Mesenchymal stem cell (in vitro differentiated cells and primary cell): Measurements from ENCODE around the gene LRRC14B.
A peak's percentile ranks its signal among the peaks of the same experiment; 100 is the strongest.

ENCODE experiments used
- DNase-seq: peaks from one replicate; pipeline ENCODE4 v3.0.0-alpha.2; 2013
- H2AFZ ChIP-seq: one replicate; pipeline ENCODE4 v1.6.1; 2013; ENCODE audit warnings: low read depth, mild to moderate bottlenecking, control low read depth, inconsistent platforms, low read length, moderate library complexity
- H2AK5ac ChIP-seq: 2 replicates; pipeline ENCODE4 v1.6.1; 2013; ENCODE audit warnings: low read length, moderate library complexity, mild to moderate bottlenecking, inconsistent platforms; ENCODE audit not compliant: severe bottlenecking
- H2BK120ac ChIP-seq: one replicate; pipeline ENCODE4 v1.6.1; 2013; ENCODE audit warnings: low read depth, mild to moderate bottlenecking, inconsistent platforms, low read length, moderate library complexity
- H2BK12ac ChIP-seq, 2 experiments: one replicate each; pipeline ENCODE4 v1.6.1; 2013; ENCODE audit warnings: inconsistent platforms in 2 of 2, low read length in 2 of 2, mild to moderate bottlenecking in 2 of 2, moderate library complexity in 2 of 2, control low read depth in 1 of 2
- H2BK15ac ChIP-seq: one replicate; pipeline ENCODE4 v1.6.1; 2013; ENCODE audit warnings: mild to moderate bottlenecking, low read depth, inconsistent platforms; ENCODE audit not compliant: poor library complexity, severe bottlenecking
- H2BK5ac ChIP-seq: 2 replicates; pipeline ENCODE4 v1.6.1; 2013; ENCODE audit warnings: low read depth, mild to moderate bottlenecking, low read length, control low read depth, inconsistent platforms; ENCODE audit not compliant: poor library complexity, severe bottlenecking
- H3K14ac ChIP-seq, 2 experiments: one replicate each; pipeline ENCODE4 v1.6.1; 2013; ENCODE audit warnings: inconsistent platforms in 2 of 2, low read length in 2 of 2, control low read depth in 1 of 2, mild to moderate bottlenecking in 1 of 2, moderate library complexity in 1 of 2
- H3K18ac ChIP-seq, 2 experiments: one replicate each; pipeline ENCODE4 v1.6.1; 2013; ENCODE audit warnings: inconsistent platforms in 2 of 2, low read length in 2 of 2, control low read depth in 1 of 2, low read depth in 1 of 2, mild to moderate bottlenecking in 1 of 2
- H3K23ac ChIP-seq, 2 experiments: one replicate each; pipeline ENCODE4 v1.6.1; 2013; ENCODE audit warnings: inconsistent platforms in 2 of 2, low read length in 2 of 2, mild to moderate bottlenecking in 2 of 2, moderate library complexity in 2 of 2, control low read depth in 1 of 2
- H3K27ac ChIP-seq: 2 replicates; pipeline ENCODE4 v1.5.1; 2013; ENCODE audit warnings: mild to moderate bottlenecking, moderate library complexity, low read length, control low read depth, inconsistent platforms; ENCODE audit not compliant: poor library complexity, severe bottlenecking
- H3K27me3 ChIP-seq, 2 experiments: 2 replicates each; pipeline versions ENCODE4 v1.6.1 to v1.7.0; 2013; ENCODE audit warnings: low read length in 2 of 2, mild to moderate bottlenecking in 2 of 2, moderate library complexity in 2 of 2, control low read depth in 1 of 2, inconsistent platforms in 1 of 2; ENCODE audit not compliant: control insufficient read depth in 1 of 2, insufficient read depth in 1 of 2
- H3K36me3 ChIP-seq, 2 experiments: 2 replicates each; pipeline versions ENCODE4 v1.6.1 to v1.7.0; 2013; ENCODE audit warnings: low read length in 2 of 2, control low read depth in 1 of 2, inconsistent platforms in 1 of 2, low read depth in 1 of 2, mild to moderate bottlenecking in 1 of 2; ENCODE audit not compliant: insufficient read depth in 2 of 2, control insufficient read depth in 1 of 2
- H3K4ac ChIP-seq, 2 experiments: one replicate each; pipeline ENCODE4 v1.6.1; 2013; ENCODE audit warnings: inconsistent platforms in 2 of 2, low read length in 2 of 2, mild to moderate bottlenecking in 2 of 2, moderate library complexity in 2 of 2, control low read depth in 1 of 2, low read depth in 1 of 2
- H3K4me1 ChIP-seq: 2 replicates; pipeline ENCODE4 v1.6.1; 2013; ENCODE audit warnings: low read depth, low read length, control low read depth; ENCODE audit not compliant: control insufficient read depth, insufficient read depth
- H3K4me2 ChIP-seq: 2 replicates; pipeline ENCODE4 v1.6.1; 2013; ENCODE audit warnings: low read length, mild to moderate bottlenecking, inconsistent platforms; ENCODE audit not compliant: poor library complexity, severe bottlenecking
- H3K4me3 ChIP-seq, 2 experiments: 2 replicates each; pipeline versions ENCODE4 v1.5.1 to v1.7.0; 2013; ENCODE audit warnings: low read length in 2 of 2, mild to moderate bottlenecking in 2 of 2, control low read depth in 1 of 2, low read depth in 1 of 2; ENCODE audit not compliant: insufficient read depth in 1 of 2
- H3K79me1 ChIP-seq: replicated peaks from 2 replicates; pipeline ENCODE4 v1.6.1; 2013; ENCODE audit warnings: mild to moderate bottlenecking, control low read depth, low read length, inconsistent platforms; ENCODE audit not compliant: poor library complexity, severe bottlenecking
- H3K9ac ChIP-seq: 2 replicates; pipeline ENCODE4 v1.7.0; 2013; ENCODE audit warnings: mild to moderate bottlenecking, low read length, moderate library complexity
- H3K9me3 ChIP-seq: 2 replicates; pipeline ENCODE4 v1.7.0; 2013; ENCODE audit warnings: mild to moderate bottlenecking, low read length; ENCODE audit not compliant: control insufficient read depth
- H4K8ac ChIP-seq: one replicate; pipeline ENCODE4 v1.6.1; 2013; ENCODE audit warnings: inconsistent platforms, mild to moderate bottlenecking, low read length, moderate library complexity
- H4K91ac ChIP-seq: one replicate; pipeline ENCODE4 v1.6.1; 2013; ENCODE audit warnings: mild to moderate bottlenecking, low read length, inconsistent platforms
- WGBS: methylation state at CpG from one replicate; pipeline ENCODE4 v1.1.7; 2013; ENCODE audit warnings: mixed read lengths; 5-methylcytosine and 5-hydroxymethylcytosine counted together

Gene LRRC14B

DNA sequence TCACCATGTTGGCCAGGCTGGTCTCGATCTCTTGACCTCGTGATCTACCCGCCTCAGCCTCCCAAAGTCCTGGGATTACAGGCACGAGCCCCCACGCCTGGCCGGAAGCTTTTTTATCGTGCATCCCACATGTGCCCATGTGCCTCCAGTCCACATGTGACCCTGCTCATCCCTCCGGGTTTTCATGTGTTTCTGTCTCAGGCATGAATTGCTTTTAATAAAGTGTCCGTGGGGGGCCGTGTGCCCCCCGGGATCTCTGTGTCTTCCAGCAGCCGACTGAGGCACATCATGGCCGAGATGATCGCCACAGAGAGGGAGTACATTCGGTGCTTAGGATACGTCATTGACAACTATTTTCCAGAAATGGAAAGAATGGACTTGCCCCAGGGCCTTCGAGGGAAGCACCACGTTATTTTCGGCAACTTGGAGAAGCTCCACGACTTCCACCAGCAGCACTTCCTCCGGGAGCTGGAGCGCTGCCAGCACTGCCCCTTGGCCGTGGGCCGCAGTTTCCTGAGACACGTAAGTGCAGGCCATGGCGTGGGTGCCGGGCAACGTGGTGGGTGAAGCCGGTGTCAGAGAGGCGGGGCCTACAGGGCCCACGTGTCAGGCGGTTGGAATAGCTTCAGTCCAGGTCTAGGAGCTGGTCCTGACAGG, 22.1 kb upstream of the LRRC14B start:
- Histone ChIP-seq H3K14ac (no peak overlapping the region), H3K4ac (no peak overlapping the region), H3K36me3 (no peaks in the 10 kb centered on the region), H2BK5ac (no peak overlapping the region), H3K4me3 (no peak overlapping the region), H3K9ac (no peak overlapping the region), H3K27me3 (peaks cover 0 to 25% of the 10 kb centered on the region in 2 experiments), H2BK15ac (no peak overlapping the region), H2AK5ac (peak overlapping the region; percentile 56), H3K9me3 (no peaks in the 10 kb centered on the region), H3K4me1 (peaks cover 26% of the 10 kb centered on the region), H3K23ac (no peak overlapping the region), H3K18ac (no peak overlapping the region), H2BK120ac (no peak overlapping the region), H3K27ac (no peak overlapping the region), H2BK12ac (peak overlapping the region in 1 of 2 experiments; percentile 70), H4K8ac (no peak overlapping the region), H3K79me1 (no peaks in the 10 kb centered on the region), H4K91ac (no peak overlapping the region), H3K4me2 (no peak overlapping the region), H2AFZ (no peak overlapping the region)
- 90% methylated on average over 32 of the region's 32 CpGs for WGBS
- no peak for DNase-seq

DNA sequence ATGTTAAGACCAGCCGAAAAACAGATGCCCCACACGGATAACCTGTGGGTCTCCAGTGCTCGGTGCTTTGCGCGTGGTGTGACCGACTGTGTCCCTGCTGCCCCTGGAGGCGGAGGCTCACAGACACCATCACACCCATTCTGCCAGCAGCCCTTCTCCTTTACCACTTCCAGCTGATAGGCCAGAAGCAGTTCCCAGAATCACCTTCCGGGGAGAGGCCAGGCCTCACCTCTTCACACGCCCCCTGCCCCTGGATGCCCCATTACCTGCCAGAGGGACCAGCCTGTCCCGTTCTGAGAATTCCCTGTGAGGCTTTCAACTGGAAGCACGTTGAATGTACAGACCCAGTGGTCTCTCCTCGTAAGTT, 21.6 kb upstream of the LRRC14B start:
- Histone ChIP-seq H3K27ac (no peak overlapping the region), H2BK120ac (no peak overlapping the region), H3K27me3 (peaks cover 0 to 29% of the 10 kb centered on the region in 2 experiments), H4K91ac (no peak overlapping the region), H2BK15ac (no peak overlapping the region), H3K23ac (no peak overlapping the region), H4K8ac (no peak overlapping the region), H3K36me3 (no peaks in the 10 kb centered on the region), H3K4me1 (peaks cover 26% of the 10 kb centered on the region), H2BK12ac (no peak overlapping the region), H3K4ac (no peak overlapping the region), H2AK5ac (peak overlapping the region; percentile 56), H3K4me2 (no peak overlapping the region), H3K9ac (no peak overlapping the region), H3K9me3 (no peaks in the 10 kb centered on the region), H3K79me1 (no peaks in the 10 kb centered on the region), H3K14ac (no peak overlapping the region), H3K4me3 (no peak overlapping the region), H2BK5ac (no peak overlapping the region), H3K18ac (no peak overlapping the region), H2AFZ (no peak overlapping the region)
- no peak for DNase-seq
- WGBS: 96% methylated on average over 12 of the region's 12 CpGs

DNA sequence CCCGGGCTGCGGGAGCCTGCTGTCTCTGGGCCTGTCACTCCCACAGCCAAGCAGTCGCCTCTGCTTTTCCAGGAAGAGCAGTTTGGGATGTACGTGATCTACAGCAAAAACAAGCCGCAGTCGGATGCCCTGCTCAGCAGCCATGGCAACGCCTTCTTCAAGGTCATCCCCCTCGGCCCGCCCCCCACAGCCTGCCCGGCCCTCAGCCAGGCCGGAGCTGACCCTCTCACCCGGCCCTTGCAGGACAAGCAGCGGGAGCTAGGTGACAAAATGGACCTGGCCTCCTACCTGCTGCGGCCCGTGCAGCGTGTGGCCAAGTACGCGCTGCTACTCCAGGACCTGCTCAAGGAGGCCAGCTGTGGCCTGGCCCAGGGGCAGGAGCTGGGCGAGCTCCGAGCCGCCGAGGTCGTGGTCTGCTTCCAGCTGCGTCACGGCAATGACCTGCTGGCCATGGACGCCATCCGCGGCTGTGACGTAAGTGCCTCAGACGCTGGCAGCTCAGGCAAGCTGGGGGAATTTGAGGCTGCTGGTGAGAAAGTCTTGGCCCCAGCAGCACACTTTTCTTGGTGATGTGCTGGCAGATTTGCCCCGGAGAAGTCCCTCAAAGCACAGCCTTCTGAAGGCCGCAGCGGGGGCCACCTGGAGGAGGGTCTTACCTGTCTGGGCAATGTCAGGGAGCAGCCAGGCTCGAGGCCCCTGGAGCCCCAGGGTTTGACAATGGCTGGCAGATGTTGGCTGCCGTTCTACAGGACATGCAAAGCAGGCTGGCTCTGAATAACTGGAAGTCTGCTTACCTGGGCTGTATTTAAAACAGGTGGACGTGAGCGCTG, 20.1 kb upstream of the LRRC14B start:
- no peak for DNase-seq
- Histone ChIP-seq H3K4me2 (no peak overlapping the region), H3K4me1 (peaks cover 26% of the 10 kb centered on the region), H4K91ac (peak overlapping the region; percentile 16), H3K9ac (no peak overlapping the region), H2BK5ac (no peak overlapping the region), H2BK15ac (no peak overlapping the region), H3K27ac (no peak overlapping the region), H3K36me3 (no peaks in the 10 kb centered on the region), H3K14ac (no peak overlapping the region), H2AK5ac (no peak overlapping the region), H3K4ac (no peak overlapping the region), H2BK12ac (peak overlapping the region; percentile 1 to 6), H3K79me1 (no peaks in the 10 kb centered on the region), H3K4me3 (no peak overlapping the region), H2AFZ (no peak overlapping the region), H3K9me3 (no peaks in the 10 kb centered on the region), H4K8ac (no peak overlapping the region), H3K23ac (no peak overlapping the region), H3K27me3 (peaks cover 0 to 38% of the 10 kb centered on the region in 2 experiments), H3K18ac (no peak overlapping the region), H2BK120ac (no peak overlapping the region)
- 92% methylated on average over 37 of the region's 37 CpGs for WGBS

DNA sequence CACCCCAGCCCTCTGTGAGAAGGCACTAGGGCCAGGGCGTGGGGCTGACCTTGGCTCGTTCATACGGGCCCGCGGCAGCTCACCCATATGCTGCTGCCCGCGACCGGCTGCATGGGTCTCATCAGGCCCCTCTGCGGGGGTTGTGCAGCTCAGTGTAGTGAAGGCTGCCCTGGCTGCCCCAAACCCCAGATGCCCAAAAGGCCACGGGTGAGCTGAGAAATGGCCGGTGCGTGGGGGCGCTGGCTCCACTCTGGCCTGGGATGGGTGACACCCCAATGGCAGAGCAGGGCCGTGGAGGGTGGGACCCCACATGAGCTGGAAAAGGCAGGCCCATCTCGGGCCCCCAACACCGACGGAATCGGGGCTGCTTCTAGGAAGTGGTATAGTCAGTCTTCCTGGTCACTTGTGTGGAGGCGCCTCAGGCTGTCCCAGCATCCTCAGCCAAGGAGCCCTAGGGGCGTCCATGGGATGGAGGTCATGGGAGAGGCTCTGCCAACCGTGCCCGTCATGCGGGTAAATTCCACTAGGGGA, 19.4 kb upstream of the LRRC14B start:
- Histone ChIP-seq H3K27ac (no peak overlapping the region), H3K9me3 (no peaks in the 10 kb centered on the region), H3K14ac (no peak overlapping the region), H3K4me1 (peaks cover 24% of the 10 kb centered on the region), H2BK15ac (no peak overlapping the region), H3K79me1 (no peaks in the 10 kb centered on the region), H3K4ac (no peak overlapping the region), H4K8ac (no peak overlapping the region), H3K4me3 (no peak overlapping the region), H3K27me3 (peaks cover 0 to 43% of the 10 kb centered on the region in 2 experiments), H3K36me3 (no peaks in the 10 kb centered on the region), H2AFZ (no peak overlapping the region), H3K18ac (no peak overlapping the region), H3K23ac (no peak overlapping the region), H2BK120ac (no peak overlapping the region), H3K9ac (no peak overlapping the region), H2AK5ac (no peak overlapping the region), H3K4me2 (no peak overlapping the region), H2BK5ac (no peak overlapping the region), H2BK12ac (no peak overlapping the region), H4K91ac (no peak overlapping the region)
- 88% methylated on average over 23 of the region's 23 CpGs for WGBS
- no peak for DNase-seq
